Cardiac muscle cell (in vitro differentiated cells and primary cell): Measurements from ENCODE around the gene CSNK1D. TPM values are rescaled to one million over a fixed set of nuclear protein-coding genes. Genes with fewer than 3 reads are reported as not detected.

Experiments used
- DNase-seq, 2 donors: peaks; one replicate each; pipeline versions ENCODE4 v3.0.0 to v3.0.0-alpha.2; 2010 to 2017; ENCODE audit warnings: low read depth in 1 of 2, low spot score in 1 of 2
- H3K27ac ChIP-seq: fragments of 200-600 bp; sonication (generic); 2 replicates; pipeline ENCODE4 v1.5.1; 2016
- H3K27me3 ChIP-seq: fragments of 200-600 bp; sonication (generic); 2 replicates; pipeline ENCODE4 v1.6.0; 2016; ENCODE audit warnings: control low read depth
- H3K36me3 ChIP-seq: fragments of 200-600 bp; sonication (generic); 2 replicates; pipeline ENCODE4 v1.5.1; 2016; ENCODE audit warnings: control low read depth
- H3K4me1 ChIP-seq: fragments of 200-600 bp; sonication (generic); 2 replicates; pipeline ENCODE4 v1.8.1; 2017; ENCODE audit warnings: low read depth, mild to moderate bottlenecking, mixed run types
- H3K4me3 ChIP-seq: fragments of 200-600 bp; sonication (generic); 2 replicates; pipeline ENCODE4 v1.5.1; 2016; ENCODE audit warnings: mild to moderate bottlenecking
- H3K9me3 ChIP-seq: fragments of 200-600 bp; sonication (generic); 2 replicates; pipeline ENCODE4 v1.5.1; 2017; ENCODE audit warnings: low read depth, mild to moderate bottlenecking, control low read depth
- CTCF ChIP-seq: IDR thresholded peaks from 2 replicates; pipeline ENCODE4 v1.5.1; 2012; ENCODE audit warnings: low read depth, mild to moderate bottlenecking, low read length
- polyA plus RNA-seq: library from polyadenylated mRNA; unstranded; fragments of >200 nt; fragmentation: Nextera tagmentation; extraction: Ambion mirVana; gene quantifications from 2 replicates; pipeline ENCODE4 v1.2.1, GENCODE V29; 2016
- total RNA-seq: library from RNA; depleted of rRNA; stranded (reverse); fragments of >200 nt; gene quantifications from 2 replicates; pipeline ENCODE4 v1.2.3, GENCODE V29; 2016

Gene CSNK1D
- total and polyA plus RNA-seq, 2 experiments from 2014 or later, result 53.1 to 106 TPM

GRCh38 chr17:82316651-82317393 is 43.3 kb upstream of the CSNK1D start:
- Histone ChIP-seq H3K27me3 (no peaks in the 10 kb centered on the region), H3K27ac (no peak overlapping the region), H3K4me1 (peaks cover 11% of the 10 kb centered on the region), H3K4me3 (no peak overlapping the region), H3K36me3 (no peaks in the 10 kb centered on the region), H3K9me3 (no peaks in the 10 kb centered on the region)
- no peak for TF ChIP-seq CTCF
- no peak for DNase-seq

- Histone ChIP-seq H3K4me1 (peaks cover 11% of the 10 kb centered on the region), H3K36me3 (no peaks in the 10 kb centered on the region), H3K27me3 (no peaks in the 10 kb centered on the region), H3K27ac (no peak overlapping the region), H3K4me3 (no peak overlapping the region), H3K9me3 (no peaks in the 10 kb centered on the region)
- no peak for DNase-seq
- no peak for TF ChIP-seq CTCF
Measured at GRCh38 chr17:82315703-82316358, 42.3 kb upstream of the CSNK1D start.

GRCh38 chr17:82314727-82315605 is 41.5 kb upstream of the CSNK1D start:
- DNase-seq, result no peak
- Histone ChIP-seq H3K27ac (no peak overlapping the region), H3K4me1 (peaks cover 11% of the 10 kb centered on the region), H3K4me3 (no peak overlapping the region), H3K9me3 (no peaks in the 10 kb centered on the region), H3K36me3 (no peaks in the 10 kb centered on the region), H3K27me3 (no peaks in the 10 kb centered on the region)
- no peak for TF ChIP-seq CTCF

GRCh38 chr17:82314012-82314726 is 40.7 kb upstream of the CSNK1D start:
- H3K27ac ChIP-seq, result no peak overlapping the region
- TF ChIP-seq CTCF, result no peak
- H3K4me1 ChIP-seq, result peaks cover 11% of the 10 kb centered on the region
- no peak for DNase-seq
- H3K27me3 ChIP-seq, result no peaks in the 10 kb centered on the region
- no peaks in the 10 kb centered on the region for H3K9me3 ChIP-seq
- H3K4me3 ChIP-seq, result no peak overlapping the region
- H3K36me3 ChIP-seq, result no peaks in the 10 kb centered on the region
